GM12891 (cell line): ENCODE results near the gene B3GNT7.

ENCODE experiments used
- PAX5 ChIP-seq: IDR thresholded peaks from 2 replicates; pipeline ENCODE4 v1.6.1; 2011; ENCODE audit warnings: low read length, moderate library complexity, mild to moderate bottlenecking; ENCODE audit not compliant: insufficient read depth, severe bottlenecking
- POLR2A ChIP-seq: IDR thresholded peaks from 2 replicates; pipeline ENCODE4 v1.6.1; 2011; ENCODE audit warnings: low read depth, low read length, control low read depth
- POLR2AphosphoS5 ChIP-seq: IDR thresholded peaks from 2 replicates; pipeline ENCODE4 v1.6.1; 2011; ENCODE audit warnings: low read depth, low read length, control low read depth
- SPI1 ChIP-seq: IDR thresholded peaks from 2 replicates; pipeline ENCODE4 v1.6.1; 2011; ENCODE audit warnings: low read depth, low read length, control low read depth
- TAF1 ChIP-seq: IDR thresholded peaks from 2 replicates; pipeline ENCODE4 v1.6.1; 2011; ENCODE audit warnings: low read depth, low read length, control low read depth

GRCh38 chr2:231382116-231382515 lies 13.4 kb upstream of the B3GNT7 start:
- TF ChIP-seq POLR2A (no peak), POLR2AphosphoS5 (no peak), TAF1 (no peak), SPI1 (no peak), PAX5 (no peak)
